ENCODE measurements around the gene OR52E2. TPM values are rescaled to one million over a fixed set of nuclear protein-coding genes. Genes with fewer than 3 reads are reported as not detected.

OR52E2 gene
- total and polyA plus RNA-seq, 2 donors (not counting 1 experiment from before 2014, with no cell fraction given), result not detected

- DNase-seq (ENCODE audit: low read depth in 2 of 2), result no peak
- Histone ChIP-seq H3K27ac (ENCODE audit: insufficient read depth, low read length) (no peak overlapping the region), H2AFZ (ENCODE audit: low read length) (no peak overlapping the region), H3K4me1 (ENCODE audit: control insufficient read depth, extremely low read depth, insufficient read depth, low read length) (no peaks in the 10 kb centered on the region), H3K9me3 (ENCODE audit: control insufficient read depth, insufficient read depth, low read depth, low read length) (no peaks in the 10 kb centered on the region), H3K4me3 (replicated peaks in 1 of 4; ENCODE audit: control extremely low read depth in 1 of 4, insufficient read depth in 1 of 4, low read depth in 3 of 4, low read length in 4 of 4) (no peak overlapping the region), H3K4me2 (ENCODE audit: extremely low read depth, insufficient read depth, low read length) (no peak overlapping the region), H3K36me3 (ENCODE audit: control insufficient read depth, insufficient read depth, low read length) (no peaks in the 10 kb centered on the region), H3K27me3 (ENCODE audit: control insufficient read depth, insufficient read depth, low read length) (no peaks in the 10 kb centered on the region), H3K79me2 (ENCODE audit: control insufficient read depth, insufficient read depth, low read length) (no peaks in the 10 kb centered on the region), H3K9ac (ENCODE audit: insufficient read depth, low read length) (no peak overlapping the region), H4K20me1 (ENCODE audit: control insufficient read depth, extremely low read depth, insufficient read depth, low read length) (no peaks in the 10 kb centered on the region)
- TF ChIP-seq EZH2 (IDR thresholded peaks at IDR 0.05; ENCODE audit: low read length, missing control alignments) (no peak), CTCF (conservative IDR thresholded peaks at IDR 0.05 in 1 of 2, IDR thresholded peaks at IDR 0.05 in 1 of 2; ENCODE audit: low read depth in 1 of 2, low read length in 2 of 2) (no peak)
Observed at GRCh38 chr11:5102246-5102645, 42.8 kb upstream of the OR52E2 start.

DNA sequence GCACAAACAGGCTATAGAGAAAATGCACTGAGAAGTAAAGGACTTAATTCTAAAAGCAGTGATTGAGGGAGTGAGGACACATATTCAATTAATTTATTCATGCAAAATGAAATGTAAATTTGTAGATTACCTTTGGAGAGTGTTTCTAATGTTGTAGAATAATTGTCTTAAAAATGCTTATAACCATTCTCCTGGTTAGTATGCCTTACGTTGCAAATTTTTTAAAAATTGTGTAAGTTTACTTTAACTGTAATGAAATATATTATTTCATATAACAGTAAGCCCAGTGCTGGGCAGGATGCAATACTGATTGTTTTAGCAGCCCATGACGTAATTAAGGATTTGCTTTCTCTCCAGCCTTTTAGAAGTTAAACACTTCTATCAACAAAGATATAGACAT lies 36.6 kb upstream of the OR52E2 start:
- H3K4me3 ChIP-seq (replicated peaks in 1 of 4; ENCODE audit: control extremely low read depth in 1 of 4, insufficient read depth in 1 of 4, low read depth in 3 of 4, low read length in 4 of 4), result no peak overlapping the region
- no peaks in the 10 kb centered on the region for H3K9me3 ChIP-seq (ENCODE audit: control insufficient read depth, insufficient read depth, low read depth, low read length)
- no peak overlapping the region for H2AFZ ChIP-seq (ENCODE audit: low read length)
- no peaks in the 10 kb centered on the region for H4K20me1 ChIP-seq (ENCODE audit: control insufficient read depth, extremely low read depth, insufficient read depth, low read length)
- H3K4me2 ChIP-seq (ENCODE audit: extremely low read depth, insufficient read depth, low read length), result no peak overlapping the region
- H3K9ac ChIP-seq (ENCODE audit: insufficient read depth, low read length), result no peak overlapping the region
- no peak overlapping the region for H3K27ac ChIP-seq (ENCODE audit: insufficient read depth, low read length)
- H3K79me2 ChIP-seq (ENCODE audit: control insufficient read depth, insufficient read depth, low read length), result no peaks in the 10 kb centered on the region
- H3K27me3 ChIP-seq (ENCODE audit: control insufficient read depth, insufficient read depth, low read length), result no peaks in the 10 kb centered on the region
- DNase-seq (ENCODE audit: low read depth in 2 of 2), result no peak
- H3K36me3 ChIP-seq (ENCODE audit: control insufficient read depth, insufficient read depth, low read length), result no peaks in the 10 kb centered on the region
- H3K4me1 ChIP-seq (ENCODE audit: control insufficient read depth, extremely low read depth, insufficient read depth, low read length), result no peaks in the 10 kb centered on the region
- TF ChIP-seq CTCF (conservative IDR thresholded peaks at IDR 0.05 in 1 of 2, IDR thresholded peaks at IDR 0.05 in 1 of 2; ENCODE audit: low read depth in 1 of 2, low read length in 2 of 2), result no peak
- TF ChIP-seq EZH2 (IDR thresholded peaks at IDR 0.05; ENCODE audit: low read length, missing control alignments), result no peak

- H3K36me3 ChIP-seq (ENCODE audit: control insufficient read depth, insufficient read depth, low read length), result no peaks in the 10 kb centered on the region
- H3K27ac ChIP-seq (ENCODE audit: insufficient read depth, low read length), result no peak overlapping the region
- DNase-seq (ENCODE audit: low read depth in 2 of 2), result no peak
- no peaks in the 10 kb centered on the region for H3K9me3 ChIP-seq (ENCODE audit: control insufficient read depth, insufficient read depth, low read depth, low read length)
- no peak overlapping the region for H3K9ac ChIP-seq (ENCODE audit: insufficient read depth, low read length)
- no peak overlapping the region for H2AFZ ChIP-seq (ENCODE audit: low read length)
- H3K4me1 ChIP-seq (ENCODE audit: control insufficient read depth, extremely low read depth, insufficient read depth, low read length), result no peaks in the 10 kb centered on the region
- H3K4me3 ChIP-seq (replicated peaks in 1 of 4; ENCODE audit: control extremely low read depth in 1 of 4, insufficient read depth in 1 of 4, low read depth in 3 of 4, low read length in 4 of 4), result no peak overlapping the region
- TF ChIP-seq EZH2 (IDR thresholded peaks at IDR 0.05; ENCODE audit: low read length, missing control alignments) (no peak), CTCF (conservative IDR thresholded peaks at IDR 0.05 in 1 of 2, IDR thresholded peaks at IDR 0.05 in 1 of 2; ENCODE audit: low read depth in 1 of 2, low read length in 2 of 2) (no peak)
- H3K4me2 ChIP-seq (ENCODE audit: extremely low read depth, insufficient read depth, low read length), result no peak overlapping the region
- no peaks in the 10 kb centered on the region for H3K79me2 ChIP-seq (ENCODE audit: control insufficient read depth, insufficient read depth, low read length)
- no peaks in the 10 kb centered on the region for H3K27me3 ChIP-seq (ENCODE audit: control insufficient read depth, insufficient read depth, low read length)
- H4K20me1 ChIP-seq (ENCODE audit: control insufficient read depth, extremely low read depth, insufficient read depth, low read length), result no peaks in the 10 kb centered on the region
Observed at GRCh38 chr11:5092821-5093585, 33.6 kb upstream of the OR52E2 start.

Measured in fibroblast of lung (primary cell).